Thyroid gland (tissue), 4 donors: Measurements from ENCODE around the gene NXPH1.

ENCODE experiments used
- CTCF ChIP-seq, 6 experiments: fragments of 200-600 bp in 3 of 6; fragments of 450-650 bp in 3 of 6; sonication (generic) in 3 of 6; IDR thresholded peaks; one replicate each; pipeline ENCODE4 v1.5.1; 2016 to 2019; ENCODE audit warnings: antibody characterized with exemption in 6 of 6, mild to moderate bottlenecking in 2 of 6, inconsistent platforms in 1 of 6, moderate library complexity in 1 of 6
- POLR2A ChIP-seq, 2 donors: fragments of 450-650 bp; IDR thresholded peaks; one replicate each; pipeline ENCODE4 v1.6.1; 2017; ENCODE audit warnings: antibody characterized with exemption in 2 of 2, mild to moderate bottlenecking in 2 of 2, moderate library complexity in 1 of 2

GRCh38 chr7:8597565-8597964, 164.2 kb downstream of the NXPH1 start:
- TF ChIP-seq CTCF (IDR thresholded peaks at IDR 0.05) = no peak
- TF ChIP-seq POLR2A (IDR thresholded peaks at IDR 0.05) = no peak
